Common myeloid progenitor, CD34-positive (primary cell): ENCODE results near the gene NOL7.

ENCODE experiments used
- CTCF ChIA-PET: fragments of 350-600 bp; sonication (Branson Sonifier 250); formaldehyde crosslinking; loops from one replicate; lab custom pipeline; 2021; ENCODE audit warnings: antibody characterized with exemption; lab: Charles Lee
- POLR2A ChIA-PET: fragments of 350-600 bp; sonication (Branson Sonifier 250); formaldehyde crosslinking; loops from one replicate; lab custom pipeline; 2021; ENCODE audit warnings: antibody characterized with exemption; lab: Charles Lee
- DNase-seq, 3 donors: peaks; one replicate each; pipeline versions ENCODE4 v3.0.0 to v3.0.0-alpha.2; 2013
- H3K27ac ChIP-seq, 2 experiments: 1 replicate in 1 of 2; 2 replicates in 1 of 2; pipeline ENCODE4 v1.7.0; 2013; ENCODE audit warnings: inconsistent platforms in 2 of 2, low read length in 2 of 2, mild to moderate bottlenecking in 2 of 2, low read depth in 1 of 2, moderate library complexity in 1 of 2; ENCODE audit not compliant: severe bottlenecking in 2 of 2, insufficient read depth in 1 of 2, poor library complexity in 1 of 2
- H3K27me3 ChIP-seq, 5 experiments: replicated peaks in 2 of 5; 1 replicate in 3 of 5; 2 replicates in 2 of 5; pipeline versions ENCODE4 v1.6.1 to v1.7.0; 2013; ENCODE audit warnings: low read length in 4 of 5, mild to moderate bottlenecking in 2 of 5, moderate library complexity in 2 of 5, inconsistent platforms in 1 of 5; ENCODE audit not compliant: insufficient read depth in 5 of 5, control insufficient read depth in 4 of 5
- H3K36me3 ChIP-seq, 4 experiments: 1 replicate in 2 of 4; 2 replicates in 2 of 4; pipeline versions ENCODE4 v1.6.1 to v1.7.0; 2013; ENCODE audit warnings: low read length in 3 of 4, control low read depth in 1 of 4, mild to moderate bottlenecking in 1 of 4; ENCODE audit not compliant: control insufficient read depth in 4 of 4, insufficient read depth in 4 of 4
- H3K4me1 ChIP-seq, 4 experiments: 1 replicate in 3 of 4; 2 replicates in 1 of 4; pipeline versions ENCODE4 v1.6.1 to v1.7.1; 2013; ENCODE audit warnings: low read length in 3 of 4, mild to moderate bottlenecking in 3 of 4, control low read depth in 1 of 4, inconsistent platforms in 1 of 4, moderate library complexity in 1 of 4; ENCODE audit not compliant: control insufficient read depth in 4 of 4, insufficient read depth in 4 of 4; ENCODE audit errors: control extremely low read depth in 1 of 4
- H3K4me3 ChIP-seq, 7 experiments: 1 replicate in 4 of 7; 2 replicates in 3 of 7; pipeline versions ENCODE4 v1.5.1 to v1.7.0; 2013; ENCODE audit warnings: mild to moderate bottlenecking in 7 of 7, low read length in 6 of 7, moderate library complexity in 6 of 7, inconsistent platforms in 2 of 7, low read depth in 2 of 7, control low read depth in 1 of 7; ENCODE audit not compliant: insufficient read depth in 4 of 7, control insufficient read depth in 1 of 7; ENCODE audit errors: extremely low read depth in 1 of 7
- H3K9me3 ChIP-seq, 5 experiments: 1 replicate in 4 of 5; 2 replicates in 1 of 5; pipeline versions ENCODE4 v1.6.1 to v1.7.1; 2013; ENCODE audit warnings: low read length in 4 of 5, mild to moderate bottlenecking in 2 of 5, inconsistent platforms in 1 of 5, low read depth in 1 of 5, moderate library complexity in 1 of 5; ENCODE audit not compliant: control insufficient read depth in 4 of 5, insufficient read depth in 2 of 5; ENCODE audit errors: control extremely low read depth in 1 of 5
- WGBS: methylation state at CpG from one replicate; pipeline ENCODE4 v1.1.5; 2013; ENCODE audit not compliant: insufficient coverage; 5-methylcytosine and 5-hydroxymethylcytosine counted together

NOL7 gene

DNA sequence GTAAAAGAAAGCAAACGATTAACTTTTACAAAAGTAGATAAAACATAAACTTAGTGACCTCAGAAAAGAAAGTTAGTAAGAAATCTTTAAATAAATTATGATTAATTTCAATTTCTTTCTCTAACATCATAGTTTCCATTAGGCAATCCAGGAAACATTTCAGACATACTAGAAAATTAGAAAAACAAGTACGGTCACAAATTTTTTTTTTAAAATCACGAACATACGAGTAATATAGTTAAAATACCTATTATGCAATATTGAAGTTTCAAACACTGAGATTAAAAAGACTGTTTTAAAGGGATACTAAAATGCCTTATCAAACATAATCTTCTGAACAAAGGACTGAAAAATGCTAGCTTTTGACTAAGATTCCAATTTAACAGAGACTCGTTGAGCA, 26.2 kb downstream of the NOL7 start:
- no peaks in the 10 kb centered on the region for H3K27me3 ChIP-seq
- CTCF ChIA-PET, result interaction anchor here (0.8 to 1.2 kb wide), 2 partner anchors 24 to 41 kb away, joined by 3 read pairs; no protein-coding TSS in a partner anchor
- peaks cover 0 to 15% (median 3%) of the 10 kb centered on the region in 4 experiments for H3K4me1 ChIP-seq
- H3K4me3 ChIP-seq, result no peak overlapping the region
- H3K36me3 ChIP-seq, result peaks cover 8 to 54% (median 28%) of the 10 kb centered on the region in 4 experiments
- H3K9me3 ChIP-seq, result no peaks in the 10 kb centered on the region
- WGBS, result no CpG with 5 or more reads among the region's 5 CpGs
- H3K27ac ChIP-seq, result no peak overlapping the region
- no peak for DNase-seq
- POLR2A ChIA-PET, result no interaction called here

DNA sequence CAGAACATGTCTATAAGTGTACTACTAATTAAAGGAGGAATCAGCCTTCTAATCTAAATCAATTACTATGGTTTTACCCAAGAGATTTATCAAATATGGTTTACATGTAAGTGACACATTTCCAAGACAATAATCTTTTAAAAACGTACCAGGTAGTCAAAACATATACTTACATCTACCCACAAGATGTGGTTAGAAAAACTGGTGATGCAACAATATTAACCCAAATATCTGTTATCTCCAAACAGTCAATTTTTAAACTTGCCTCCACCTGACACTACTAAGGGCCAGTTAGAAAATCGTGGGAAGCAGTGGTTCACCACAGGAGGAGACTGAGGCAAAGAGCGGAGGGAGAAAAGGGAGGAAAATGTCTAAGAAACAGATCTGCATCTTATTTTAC, 28.0 kb downstream of the NOL7 start:
- DNase-seq, result no peak
- peaks cover 0 to 3% (median under 1%) of the 10 kb centered on the region in 4 experiments for H3K4me1 ChIP-seq
- POLR2A ChIA-PET, result no interaction called here
- no peaks in the 10 kb centered on the region for H3K9me3 ChIP-seq
- no peaks in the 10 kb centered on the region for H3K27me3 ChIP-seq
- no CpG with 5 or more reads among the region's 3 CpGs for WGBS
- H3K4me3 ChIP-seq, result no peak overlapping the region
- H3K27ac ChIP-seq, result no peak overlapping the region
- CTCF ChIA-PET, result no interaction called here
- H3K36me3 ChIP-seq, result peaks cover 8 to 41% (median 25%) of the 10 kb centered on the region in 4 experiments

DNA sequence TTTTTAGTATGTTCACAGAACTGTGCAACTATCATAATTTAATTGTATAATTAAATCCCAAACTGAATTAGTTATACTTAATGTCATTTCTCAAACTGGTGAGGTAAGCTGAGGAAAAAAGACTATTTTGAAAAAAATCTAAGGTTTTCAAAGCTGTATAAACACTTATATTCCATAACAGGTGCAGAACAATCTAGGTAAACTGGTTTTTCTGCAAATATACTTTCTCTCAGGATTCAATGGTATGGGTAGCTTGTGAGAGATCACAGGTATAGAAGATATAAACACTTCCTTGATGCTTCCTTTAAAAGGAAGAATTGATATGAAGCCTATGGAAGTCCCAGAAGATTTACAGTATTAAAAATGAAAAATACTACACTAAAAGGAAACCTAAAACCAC, 33.7 kb downstream of the NOL7 start:
- ChIA-PET POLR2A (no interaction called here), CTCF (interaction anchor here (0.9 to 1.8 kb wide), 5 partner anchors 10 to 110 kb away, joined by 3 to 6 read pairs (median 4); no protein-coding TSS in a partner anchor)
- H3K27me3 ChIP-seq, result no peaks in the 10 kb centered on the region
- no peaks in the 10 kb centered on the region for H3K9me3 ChIP-seq
- H3K36me3 ChIP-seq, result peaks cover 14 to 19% (median 16%) of the 10 kb centered on the region in 4 experiments
- no peak overlapping the region for H3K27ac ChIP-seq
- H3K4me3 ChIP-seq, result no peak overlapping the region
- peaks cover 0 to 3% (median 2%) of the 10 kb centered on the region in 4 experiments for H3K4me1 ChIP-seq
- DNase-seq, result no peak

DNA sequence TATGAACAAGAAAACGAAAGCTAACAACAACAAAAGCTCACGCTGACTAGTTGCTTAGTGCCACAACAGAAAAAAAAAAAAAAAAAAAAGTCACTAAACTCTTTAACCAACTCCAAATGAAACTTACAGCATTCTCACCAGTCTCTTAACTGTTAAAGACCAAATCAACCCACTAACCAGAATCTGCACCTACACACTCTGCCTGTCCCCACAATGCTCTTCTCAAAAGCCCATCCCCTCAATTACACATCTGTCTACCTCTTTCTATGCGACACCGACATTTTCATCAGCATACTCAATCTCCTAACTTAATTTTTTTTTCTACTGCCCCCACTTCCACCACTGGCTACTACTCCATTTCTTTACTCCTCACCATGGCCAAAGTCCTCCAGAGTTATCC, 34.3 kb downstream of the NOL7 start:
- ChIA-PET POLR2A (no interaction called here), CTCF (interaction anchor here (0.9 to 1.8 kb wide), 5 partner anchors 9 to 110 kb away, joined by 3 to 6 read pairs (median 4); no protein-coding TSS in a partner anchor)
- no peaks in the 10 kb centered on the region for H3K27me3 ChIP-seq
- H3K36me3 ChIP-seq, result peaks cover 13 to 17% (median 15%) of the 10 kb centered on the region in 4 experiments
- H3K27ac ChIP-seq, result no peak overlapping the region
- peaks cover 0 to 3% (median 2%) of the 10 kb centered on the region in 4 experiments for H3K4me1 ChIP-seq
- 97% methylated on average over 4 of the region's 4 CpGs for WGBS
- DNase-seq, result no peak
- no peaks in the 10 kb centered on the region for H3K9me3 ChIP-seq
- H3K4me3 ChIP-seq, result no peak overlapping the region

DNA sequence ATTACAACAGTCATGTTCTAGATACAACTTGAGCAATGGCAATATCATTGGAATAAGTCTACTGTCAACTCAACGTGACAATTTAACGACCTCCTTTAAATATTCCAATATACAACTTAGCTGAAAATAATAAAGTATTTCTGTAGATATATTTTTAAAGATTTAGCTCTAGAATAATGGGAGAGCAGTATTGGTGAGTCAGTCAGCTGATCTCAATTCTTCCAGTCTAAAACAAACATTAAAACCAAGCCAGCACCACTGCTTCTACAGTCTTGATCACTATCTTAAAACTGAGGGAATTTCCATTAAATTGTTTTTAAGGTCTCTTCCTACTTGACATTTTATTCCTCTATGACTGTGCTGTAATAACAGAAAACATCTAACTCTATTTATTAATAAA, 38.2 kb downstream of the NOL7 start:
- Histone ChIP-seq H3K4me3 (no peak overlapping the region), H3K36me3 (peaks cover 8 to 19% (median 14%) of the 10 kb centered on the region in 4 experiments), H3K27ac (no peak overlapping the region), H3K4me1 (peaks cover 0 to 2% (median 0%) of the 10 kb centered on the region in 4 experiments), H3K9me3 (no peaks in the 10 kb centered on the region), H3K27me3 (no peaks in the 10 kb centered on the region)
- DNase-seq, result no peak
- ChIA-PET CTCF (interaction anchor here (1.3 to 1.6 kb wide), 2 partner anchors 14 to 16 kb away, joined by 3 to 8 read pairs; no protein-coding TSS in a partner anchor), POLR2A (no interaction called here)
- no CpG with 5 or more reads among the region's 2 CpGs for WGBS

DNA sequence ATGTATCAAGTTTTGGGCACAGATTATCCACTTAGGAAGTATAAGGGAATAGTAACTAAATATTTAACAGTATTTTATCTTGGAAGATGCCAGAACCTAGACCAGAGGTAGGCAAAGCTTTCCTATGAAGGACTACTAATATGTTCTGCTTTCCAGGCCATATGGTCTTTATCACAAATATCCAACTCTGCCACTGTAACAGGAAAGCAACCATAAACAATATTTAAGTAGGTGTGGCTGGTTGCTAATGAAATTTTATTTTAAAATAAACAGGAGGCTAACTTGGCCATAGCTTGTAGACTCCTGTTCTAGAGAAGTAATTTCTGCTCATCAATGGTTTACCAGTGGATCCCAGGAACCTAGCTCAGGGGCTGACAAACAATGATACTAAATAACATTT, 39.4 kb downstream of the NOL7 start:
- Histone ChIP-seq H3K4me3 (no peak overlapping the region), H3K9me3 (no peaks in the 10 kb centered on the region), H3K27ac (peak overlapping the region in 1 of 2 experiments; percentile 7), H3K36me3 (peaks cover 8 to 19% (median 14%) of the 10 kb centered on the region in 4 experiments), H3K4me1 (peaks cover 0 to 2% (median 0%) of the 10 kb centered on the region in 4 experiments), H3K27me3 (no peaks in the 10 kb centered on the region)
- ChIA-PET CTCF (no interaction called here), POLR2A (no interaction called here)
- DNase-seq, result peak in 2 of 3 donors; percentile 26 to 39

DNA sequence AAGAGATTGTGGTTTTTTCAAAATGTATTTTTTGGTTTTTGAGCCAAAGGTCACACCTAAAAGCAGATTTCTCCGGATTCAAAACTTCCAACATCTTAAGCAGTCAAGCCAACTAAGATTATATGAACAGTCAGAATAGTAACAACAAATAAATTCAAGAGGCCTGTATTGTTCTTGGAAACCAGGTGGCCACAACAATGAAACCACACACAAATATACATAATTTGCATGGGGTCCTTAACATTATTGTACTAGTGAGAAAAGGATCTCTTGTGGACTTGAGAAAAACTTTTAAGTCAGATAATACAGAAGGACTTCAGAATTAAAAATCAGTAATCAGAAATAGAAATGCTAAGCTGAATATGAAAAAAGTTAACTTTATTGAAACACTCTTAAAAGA, 40.6 kb downstream of the NOL7 start:
- ChIA-PET POLR2A (no interaction called here), CTCF (no interaction called here)
- Histone ChIP-seq H3K27ac (no peak overlapping the region), H3K4me3 (no peak overlapping the region), H3K36me3 (peaks cover 8 to 15% (median 10%) of the 10 kb centered on the region in 4 experiments), H3K27me3 (no peaks in the 10 kb centered on the region), H3K9me3 (no peaks in the 10 kb centered on the region), H3K4me1 (peaks cover 0 to 2% (median 0%) of the 10 kb centered on the region in 4 experiments)
- no peak for DNase-seq
- no CpG with 5 or more reads among the region's 1 CpG for WGBS
